Measurements from ENCODE around the gene ITGA6. TPM values are rescaled to one million over a fixed set of nuclear protein-coding genes. Genes with fewer than 3 reads are reported as not detected.
A peak's percentile ranks its signal among the peaks of the same experiment; 100 is the strongest.

Gene ITGA6
- total and polyA plus RNA-seq, 4 donors: 13.2 to 105 (median 51.9) TPM

DNA sequence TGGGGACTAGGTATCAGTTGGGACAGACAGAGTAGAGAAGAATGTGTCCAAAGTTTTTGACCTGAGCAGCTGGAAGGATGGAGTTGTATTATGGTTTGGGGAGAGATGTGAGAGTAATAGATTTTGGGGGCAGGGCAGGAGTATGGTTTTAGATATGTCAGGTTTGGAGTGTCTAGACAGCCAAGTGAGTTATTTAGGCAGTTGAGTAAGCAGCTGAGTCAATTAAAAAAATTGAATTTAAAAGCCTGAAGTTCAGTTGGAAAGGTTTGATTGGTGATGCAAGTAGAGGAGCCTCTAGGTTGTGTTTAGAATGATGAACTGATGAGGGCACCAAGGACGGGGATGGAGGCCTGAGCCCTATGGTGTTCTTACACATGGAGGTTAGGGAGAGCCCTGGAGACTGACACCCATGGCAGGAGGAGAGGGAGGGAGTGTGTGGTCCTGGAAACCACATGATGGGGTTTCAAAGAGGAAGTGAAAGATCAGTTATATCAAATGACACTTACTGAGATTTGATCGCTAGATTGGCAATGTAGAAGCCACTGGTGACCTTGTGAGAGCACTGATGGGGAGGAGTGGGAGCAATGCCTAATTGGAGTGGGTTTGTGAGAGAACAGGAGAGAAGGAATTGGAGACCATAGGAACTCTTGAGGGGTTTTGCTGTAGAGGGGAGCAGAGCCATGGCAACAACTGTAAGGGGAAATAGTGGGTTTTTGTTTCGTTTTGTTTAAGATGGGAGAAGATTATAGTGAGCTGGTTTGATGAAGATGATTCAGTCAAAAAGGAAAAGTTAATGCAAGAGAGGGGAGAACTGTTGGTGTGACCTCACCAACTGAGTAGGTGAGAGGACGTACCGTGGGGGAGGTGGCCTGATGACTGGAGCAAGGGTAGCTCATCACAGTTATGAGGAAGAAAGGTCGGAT lies 10.3 kb downstream of the ITGA6 start:
- H3K27me3 ChIP-seq (ENCODE audit: control insufficient read depth in 3 of 3, insufficient read depth in 3 of 3, low read length in 2 of 3): no peaks in the 10 kb centered on the region
- TF ChIP-seq, protein P1, sequence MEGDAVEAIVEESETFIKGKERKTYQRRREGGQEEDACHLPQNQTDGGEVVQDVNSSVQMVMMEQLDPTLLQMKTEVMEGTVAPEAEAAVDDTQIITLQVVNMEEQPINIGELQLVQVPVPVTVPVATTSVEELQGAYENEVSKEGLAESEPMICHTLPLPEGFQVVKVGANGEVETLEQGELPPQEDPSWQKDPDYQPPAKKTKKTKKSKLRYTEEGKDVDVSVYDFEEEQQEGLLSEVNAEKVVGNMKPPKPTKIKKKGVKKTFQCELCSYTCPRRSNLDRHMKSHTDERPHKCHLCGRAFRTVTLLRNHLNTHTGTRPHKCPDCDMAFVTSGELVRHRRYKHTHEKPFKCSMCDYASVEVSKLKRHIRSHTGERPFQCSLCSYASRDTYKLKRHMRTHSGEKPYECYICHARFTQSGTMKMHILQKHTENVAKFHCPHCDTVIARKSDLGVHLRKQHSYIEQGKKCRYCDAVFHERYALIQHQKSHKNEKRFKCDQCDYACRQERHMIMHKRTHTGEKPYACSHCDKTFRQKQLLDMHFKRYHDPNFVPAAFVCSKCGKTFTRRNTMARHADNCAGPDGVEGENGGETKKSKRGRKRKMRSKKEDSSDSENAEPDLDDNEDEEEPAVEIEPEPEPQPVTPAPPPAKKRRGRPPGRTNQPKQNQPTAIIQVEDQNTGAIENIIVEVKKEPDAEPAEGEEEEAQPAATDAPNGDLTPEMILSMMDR (IDR thresholded peaks at IDR 0.05; ENCODE audit: control extremely low read depth, extremely low read depth): no peak
- 44 to 61% methylated on average over 6 of the region's 6 CpGs for WGBS, 2 donors
- H3K4me1 ChIP-seq (ENCODE audit: control insufficient read depth in 5 of 5, insufficient read depth in 5 of 5, low read length in 5 of 5): peaks cover 0 to 33% (median 3%) of the 10 kb centered on the region in 5 donors
- no peak for ATAC-seq (ENCODE audit: insufficient read depth, low FRiP score)
- H3K36me3 ChIP-seq (ENCODE audit: control insufficient read depth in 4 of 4, insufficient read depth in 4 of 4, low read length in 4 of 4): no peaks in the 10 kb centered on the region
- no peak for DNase-seq
- peak overlapping the region in 1 of 2 donors; percentile 19 for H3K27ac ChIP-seq (ENCODE audit: low read depth in 1 of 2, low read length in 1 of 2)
- H3K4me3 ChIP-seq: no peak overlapping the region
- H3K9ac ChIP-seq (ENCODE audit: insufficient read depth in 1 of 2, low read length in 2 of 2): no peak overlapping the region
- no peaks in the 10 kb centered on the region for H3K9me3 ChIP-seq (ENCODE audit: control insufficient read depth in 4 of 4, insufficient read depth in 3 of 4, low read length in 3 of 4)

DNA sequence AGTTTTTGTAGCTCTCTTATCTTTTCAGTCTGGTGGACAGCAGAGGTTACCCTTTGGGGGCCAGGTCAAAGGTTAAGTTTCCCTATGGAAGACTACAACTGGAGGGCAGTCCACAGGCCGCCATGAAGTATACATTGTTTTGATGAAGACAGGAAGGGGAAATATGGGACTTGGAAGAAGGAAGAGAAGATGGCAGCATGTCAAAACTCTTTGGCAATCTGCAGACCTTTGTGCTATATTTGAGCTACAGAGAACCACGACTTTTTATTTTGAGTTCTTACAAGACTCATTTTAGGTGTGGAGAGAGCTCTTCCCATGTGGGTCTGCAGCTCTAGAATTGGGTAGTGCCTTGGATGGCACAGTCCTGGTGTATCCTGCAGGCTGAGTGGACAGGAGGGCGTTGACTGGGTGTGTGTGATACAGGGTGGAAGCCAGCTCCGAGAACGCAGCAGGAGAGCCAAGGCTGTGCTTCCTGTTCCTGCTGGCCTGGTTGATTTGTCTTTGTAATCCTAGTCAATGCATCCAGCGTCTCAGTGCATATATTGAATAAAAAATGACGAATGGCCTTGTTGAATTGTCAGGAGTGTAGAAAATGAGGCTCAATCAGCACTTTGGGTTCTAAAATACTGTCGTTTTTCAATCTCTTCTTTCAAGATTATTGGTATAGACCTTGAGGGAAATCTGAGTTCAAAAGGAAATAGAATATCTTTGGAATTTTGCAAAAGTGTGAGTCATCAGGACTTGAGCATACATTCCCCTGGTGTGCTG lies 11.5 kb downstream of the ITGA6 start:
- 58 to 73% methylated on average over 8 of the region's 8 CpGs for WGBS, 2 donors
- Histone ChIP-seq H3K27me3 (ENCODE audit: control insufficient read depth in 3 of 3, insufficient read depth in 3 of 3, low read length in 2 of 3) (no peaks in the 10 kb centered on the region), H3K4me1 (ENCODE audit: control insufficient read depth in 5 of 5, insufficient read depth in 5 of 5, low read length in 5 of 5) (peaks cover 0 to 30% (median 3%) of the 10 kb centered on the region in 5 donors), H3K9ac (ENCODE audit: insufficient read depth in 1 of 2, low read length in 2 of 2) (no peak overlapping the region), H3K4me3 (no peak overlapping the region), H3K9me3 (ENCODE audit: control insufficient read depth in 4 of 4, insufficient read depth in 3 of 4, low read length in 3 of 4) (no peaks in the 10 kb centered on the region), H3K36me3 (ENCODE audit: control insufficient read depth in 4 of 4, insufficient read depth in 4 of 4, low read length in 4 of 4) (no peaks in the 10 kb centered on the region), H3K27ac (ENCODE audit: low read depth in 1 of 2, low read length in 1 of 2) (no peak overlapping the region)
- ATAC-seq (ENCODE audit: insufficient read depth, low FRiP score) (no peak), DNase-seq (peak in 1 of 3 donors; percentile 43)
- TF ChIP-seq, protein P1 (IDR thresholded peaks at IDR 0.05; ENCODE audit: control extremely low read depth, extremely low read depth): no peak

DNA sequence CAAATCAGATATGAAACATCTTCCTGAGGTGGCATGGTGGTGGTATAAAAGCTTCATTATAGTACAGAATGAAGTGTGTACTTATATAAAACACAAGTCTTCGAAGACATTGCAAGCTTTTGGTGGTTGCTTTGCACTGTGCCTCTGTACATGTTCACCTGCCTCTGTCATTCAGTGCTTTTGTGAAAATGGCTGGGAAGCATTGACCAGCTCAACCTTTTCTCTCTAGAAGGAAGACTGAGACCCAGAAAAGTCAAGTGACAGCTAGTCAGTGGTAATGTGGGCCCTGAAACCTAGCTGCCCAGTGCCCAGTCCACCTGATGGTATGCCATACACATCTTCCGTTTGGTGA lies 12.1 kb downstream of the ITGA6 start:
- no peak for DNase-seq
- Histone ChIP-seq H3K27me3 (ENCODE audit: control insufficient read depth in 3 of 3, insufficient read depth in 3 of 3, low read length in 2 of 3) (no peaks in the 10 kb centered on the region), H3K9ac (ENCODE audit: insufficient read depth in 1 of 2, low read length in 2 of 2) (no peak overlapping the region), H3K9me3 (ENCODE audit: control insufficient read depth in 4 of 4, insufficient read depth in 3 of 4, low read length in 3 of 4) (no peaks in the 10 kb centered on the region), H3K27ac (ENCODE audit: low read depth in 1 of 2, low read length in 1 of 2) (peak overlapping the region in 1 of 2 donors; percentile 20), H3K4me3 (no peak overlapping the region), H3K36me3 (ENCODE audit: control insufficient read depth in 4 of 4, insufficient read depth in 4 of 4, low read length in 4 of 4) (no peaks in the 10 kb centered on the region), H3K4me1 (ENCODE audit: control insufficient read depth in 5 of 5, insufficient read depth in 5 of 5, low read length in 5 of 5) (peaks cover 0 to 29% (median 3%) of the 10 kb centered on the region in 5 donors)
- WGBS, 2 donors: 64 to 93% methylated on average over 2 of the region's 2 CpGs
- TF ChIP-seq, protein P1 (IDR thresholded peaks at IDR 0.05; ENCODE audit: control extremely low read depth, extremely low read depth): no peak
- no peak for ATAC-seq (ENCODE audit: insufficient read depth, low FRiP score)
